ENCODE data around the gene TMEM201.

The TMEM201 gene

GRCh38 chr1:9600861-9601834, 12.4 kb downstream of the TMEM201 start:
- no peak for DNase-seq (ENCODE audit: low read depth)

DNA sequence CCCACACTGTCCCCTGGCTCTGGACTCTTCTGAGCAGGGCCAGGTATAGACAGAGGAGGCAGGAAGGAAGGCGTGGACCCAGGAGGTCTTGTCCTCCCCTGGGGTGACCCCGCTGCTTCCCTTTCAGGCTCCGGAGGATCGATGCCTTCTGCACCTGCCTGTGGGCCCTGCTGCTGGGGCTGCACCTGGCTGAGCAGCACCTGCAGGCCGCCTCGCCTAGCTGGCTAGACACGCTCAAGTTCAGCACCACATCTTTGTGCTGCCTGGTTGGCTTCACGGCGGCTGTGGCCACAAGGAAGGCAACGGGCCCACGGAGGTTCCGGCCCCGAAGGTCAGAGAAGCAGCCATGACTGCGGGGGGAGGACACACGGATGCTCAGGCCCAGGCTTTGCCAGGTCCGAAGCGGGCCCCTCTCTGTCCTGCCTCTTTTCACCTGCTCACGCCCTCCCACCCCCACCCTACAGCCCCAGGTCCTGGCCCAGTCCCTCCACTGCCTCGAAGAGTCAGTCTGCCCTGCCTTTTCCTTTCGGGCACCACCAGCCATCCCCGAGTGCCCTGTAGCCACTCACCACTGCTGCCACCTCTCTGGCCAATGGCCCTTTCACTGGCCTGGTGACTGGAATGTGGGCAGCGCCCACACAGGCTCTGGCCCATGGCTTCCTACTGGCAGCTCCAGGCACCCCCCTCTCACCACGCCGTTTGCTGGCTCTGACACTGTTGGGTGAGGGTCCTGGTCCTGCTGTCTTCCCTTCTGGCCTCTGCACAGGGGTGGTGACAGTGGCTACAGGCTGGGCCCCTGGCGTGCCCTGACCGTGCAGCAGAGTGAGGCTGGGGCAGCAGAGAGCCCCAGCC, 13.5 kb downstream of the TMEM201 start:
- DNase-seq (ENCODE audit: low read depth): no peak

GRCh38 chr1:9602794-9603167, 14.1 kb downstream of the TMEM201 start:
- DNase-seq (ENCODE audit: low read depth): no peak

DNA sequence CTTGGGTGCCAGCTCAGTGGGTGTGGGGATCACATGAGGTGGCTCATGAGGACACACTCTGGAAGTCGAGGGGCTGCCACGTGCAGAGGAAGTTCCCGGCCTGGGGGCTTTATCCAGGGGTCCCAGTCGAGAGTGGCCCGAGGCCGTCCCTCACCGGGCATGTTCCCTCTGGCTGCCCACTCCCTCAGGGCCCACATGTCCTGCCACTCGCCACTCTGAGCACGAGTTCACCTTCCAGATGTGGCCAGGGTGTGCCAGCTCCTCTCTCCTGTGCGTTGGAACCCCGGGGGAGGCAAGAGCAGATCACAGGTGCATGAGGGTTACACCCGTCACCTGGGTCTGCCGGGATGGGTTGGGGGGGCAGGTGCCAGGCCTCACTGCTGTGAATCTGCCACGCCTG, 14.6 kb downstream of the TMEM201 start:
- no peak for DNase-seq (ENCODE audit: low read depth)

- DNase-seq (ENCODE audit: low read depth): no peak
Observed at GRCh38 chr1:9603766-9604753, 15.3 kb downstream of the TMEM201 start.

DNA sequence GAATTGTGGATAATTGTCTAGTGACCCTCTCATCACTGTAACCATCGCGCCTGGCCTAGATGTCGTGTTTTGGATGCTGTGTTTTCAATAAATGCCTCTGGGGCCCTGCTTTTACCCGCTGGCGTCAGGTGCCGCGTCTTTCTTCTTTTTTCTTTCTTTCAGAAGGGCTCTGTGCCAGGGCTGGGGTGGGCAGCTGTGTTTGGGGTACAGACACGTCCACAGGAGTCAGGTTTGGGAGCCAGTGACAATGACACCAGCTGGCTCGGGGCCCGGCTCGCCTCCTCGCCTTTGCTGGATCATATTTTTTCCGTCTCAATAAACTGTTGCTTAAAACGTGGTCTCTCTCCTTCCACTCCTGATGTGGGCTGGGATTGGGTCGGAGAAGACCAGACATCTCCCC, 16.1 kb downstream of the TMEM201 start:
- DNase-seq (ENCODE audit: low read depth): no peak

- DNase-seq (ENCODE audit: low read depth): no peak
Observed at GRCh38 chr1:9605946-9606455, 17.3 kb downstream of the TMEM201 start.

DNA sequence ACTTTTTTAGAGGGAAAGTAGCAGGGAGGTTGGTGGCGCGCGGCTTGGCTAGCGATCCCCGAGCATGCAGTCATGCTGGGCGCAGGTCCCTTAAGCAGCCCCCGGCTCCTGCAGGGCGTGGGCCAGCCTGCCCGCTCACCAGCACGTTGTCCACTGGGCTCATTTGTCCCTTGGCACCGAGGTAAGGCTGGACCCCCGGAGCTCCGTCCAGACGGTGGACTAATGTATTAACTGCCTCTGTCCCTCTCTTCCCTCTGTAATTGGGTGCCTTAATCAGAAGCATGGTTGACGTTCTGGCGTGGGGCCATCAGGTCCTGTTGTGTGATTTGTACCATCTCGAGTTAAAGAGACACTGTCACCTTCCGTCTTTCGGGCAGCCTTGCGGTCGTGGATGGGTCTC, 17.7 kb downstream of the TMEM201 start:
- DNase-seq (ENCODE audit: low read depth): no peak

- DNase-seq (ENCODE audit: low read depth): no peak
Observed at GRCh38 chr1:9606948-9607347, 18.2 kb downstream of the TMEM201 start.

GRCh38 chr1:9607352-9607751, 18.6 kb downstream of the TMEM201 start:
- no peak for DNase-seq (ENCODE audit: low read depth)

- DNase-seq (ENCODE audit: low read depth): no peak
Observed at GRCh38 chr1:9609998-9610397, 21.3 kb downstream of the TMEM201 start.

GRCh38 chr1:9610548-9610947, 21.8 kb downstream of the TMEM201 start:
- no peak for DNase-seq (ENCODE audit: low read depth)

- no peak for DNase-seq (ENCODE audit: low read depth)
Observed at GRCh38 chr1:9611716-9612115, 23.0 kb downstream of the TMEM201 start.

GRCh38 chr1:9612162-9612845, 23.6 kb downstream of the TMEM201 start:
- DNase-seq (ENCODE audit: low read depth): no peak

DNA sequence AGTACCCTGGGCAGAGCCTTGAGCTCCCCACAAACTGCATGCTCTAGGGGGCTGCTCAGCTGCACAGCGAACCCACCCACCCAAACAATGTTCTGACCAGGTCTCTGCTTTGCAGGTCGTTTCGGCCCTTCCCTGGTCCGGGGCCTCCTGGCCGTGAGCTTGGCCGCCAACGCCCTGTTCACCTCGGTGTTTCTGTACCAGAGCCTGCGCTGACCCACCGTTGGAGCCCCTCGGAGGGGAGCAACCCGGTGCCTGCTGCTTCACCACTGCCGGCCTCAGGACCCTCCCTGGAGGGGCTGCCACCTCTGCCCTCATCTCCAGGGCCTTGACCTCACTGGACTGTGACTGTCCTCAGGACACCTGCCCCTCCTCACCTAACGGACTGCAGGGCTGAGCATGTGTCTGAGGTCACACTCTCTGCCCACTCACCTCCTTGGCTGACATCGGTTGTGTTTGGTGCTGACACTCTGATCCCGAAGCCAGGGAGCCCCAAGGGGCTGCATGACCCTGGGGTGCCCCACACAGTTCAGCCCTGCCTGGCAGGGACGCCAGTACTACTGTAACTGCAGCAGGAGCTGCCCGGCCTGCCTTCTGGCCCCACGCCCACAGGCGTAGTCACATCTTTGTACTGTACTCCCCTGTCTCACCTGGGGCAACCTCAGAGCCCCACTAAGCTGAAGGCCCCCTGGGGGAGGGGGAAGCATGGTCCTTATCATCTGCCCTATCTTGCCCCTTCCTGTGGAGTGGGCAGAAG, 24.3 kb downstream of the TMEM201 start:
- DNase-seq (ENCODE audit: low read depth): no peak

DNA sequence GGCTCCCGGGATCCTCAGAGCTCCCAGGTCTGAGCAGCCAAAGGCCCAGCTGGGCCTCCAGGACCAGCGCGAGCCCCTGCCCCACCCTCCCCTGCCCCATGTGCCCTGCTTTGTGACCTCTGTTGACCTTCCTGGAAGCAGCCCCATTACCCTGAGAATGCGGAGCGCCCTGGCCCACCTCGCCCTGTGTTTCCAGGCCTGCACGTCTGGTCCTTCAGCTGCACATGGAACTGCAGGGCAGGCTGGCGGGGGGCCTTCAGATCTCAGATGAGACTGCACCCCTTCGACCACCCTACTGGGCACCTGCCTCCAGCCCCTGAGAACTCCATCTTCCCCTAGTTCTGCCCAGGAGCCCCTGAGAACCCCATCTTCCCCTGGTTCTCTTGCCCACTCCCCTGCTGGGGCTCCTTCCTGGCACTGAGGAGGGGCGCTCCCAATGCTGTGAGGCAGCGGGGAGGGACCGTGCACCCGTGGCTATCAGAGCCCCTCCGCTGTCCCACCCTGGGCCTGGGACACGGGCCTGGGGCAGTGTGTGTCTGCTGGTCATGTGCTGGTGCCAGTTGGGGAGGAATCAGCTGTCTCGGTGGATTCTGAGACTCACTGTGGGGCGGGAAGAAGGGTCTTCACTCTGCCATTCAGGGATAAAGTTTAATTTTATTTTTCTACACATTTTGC, 25.1 kb downstream of the TMEM201 start:
- no peak for DNase-seq (ENCODE audit: low read depth)

DNA sequence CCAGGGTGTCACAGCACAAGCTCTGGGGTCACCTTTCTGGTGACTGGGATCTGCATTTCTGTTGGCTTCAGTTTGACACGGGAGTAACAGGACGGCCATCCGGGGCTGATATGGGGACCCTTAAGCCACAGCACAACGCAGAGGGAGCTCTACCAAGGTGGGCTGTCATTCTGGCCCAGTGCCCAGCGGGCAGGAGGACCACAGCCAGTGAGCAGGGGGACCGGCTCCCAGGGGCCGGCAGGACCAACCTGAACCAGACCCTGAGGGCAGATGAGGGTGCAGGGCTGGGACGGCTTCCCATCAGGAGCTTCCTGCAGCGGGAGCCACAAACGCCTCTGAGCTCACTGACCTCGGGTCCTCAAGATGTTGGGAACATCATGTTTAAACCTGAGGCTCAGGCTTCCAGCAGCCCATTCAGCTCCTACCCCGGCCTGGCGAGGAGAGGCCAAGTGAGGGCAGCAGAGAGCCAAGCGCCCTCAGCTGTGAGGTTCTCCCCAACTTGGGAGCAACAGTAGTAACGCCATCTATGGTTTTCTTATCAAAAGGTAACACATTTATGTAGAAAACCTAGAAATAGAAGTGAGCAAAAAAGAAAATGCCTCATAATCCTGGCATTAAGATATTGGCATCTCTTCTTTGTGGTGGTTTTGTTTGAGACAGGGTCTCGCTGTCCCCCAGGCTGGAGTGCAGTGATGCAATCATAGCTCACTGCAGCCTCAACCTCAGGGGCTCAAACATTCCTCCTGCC, 26.8 kb downstream of the TMEM201 start:
- DNase-seq (ENCODE audit: low read depth): peak; percentile 53

GRCh38 chr1:9618909-9619679, 30.4 kb downstream of the TMEM201 start:
- DNase-seq (ENCODE audit: low read depth): no peak
